AG08395 (cell line): Measurements from ENCODE around the gene MTMR3.
A peak's percentile ranks its signal among the peaks of the same experiment; 100 is the strongest.
"Not testable (repeated sequence)": the region's sequence is repeated elsewhere in the genome, so short reads cannot be mapped to it uniquely, and the experiment has no call there.

ENCODE experiments used
- DNase-seq: peaks from one replicate; pipeline ENCODE4 v3.0.0; 2012; ENCODE audit warnings: mixed read lengths, low spot score

Gene MTMR3

GRCh38 chr22:29967461-29967860 is 84.5 kb downstream of the MTMR3 start:
- no peak for DNase-seq

GRCh38 chr22:29971607-29972006 is 88.6 kb downstream of the MTMR3 start:
- DNase-seq, result no peak

GRCh38 chr22:29972121-29972520 is 89.1 kb downstream of the MTMR3 start:
- no peak for DNase-seq

GRCh38 chr22:29973269-29973668 is 90.3 kb downstream of the MTMR3 start:
- no peak for DNase-seq

- DNase-seq, result not testable (repeated sequence)
Measured at GRCh38 chr22:29973680-29974079, 90.7 kb downstream of the MTMR3 start.

GRCh38 chr22:29975494-29975893 is 92.5 kb downstream of the MTMR3 start:
- DNase-seq, result no peak

GRCh38 chr22:29977107-29977506 is 94.1 kb downstream of the MTMR3 start:
- DNase-seq, result no peak

- DNase-seq, result peak; percentile 35
Measured at GRCh38 chr22:29979777-29980321, 96.9 kb downstream of the MTMR3 start.

- no peak for DNase-seq
Measured at GRCh38 chr22:29983296-29983917, 100.4 kb downstream of the MTMR3 start.

GRCh38 chr22:29985912-29986311 is 102.9 kb downstream of the MTMR3 start:
- DNase-seq, result no peak

GRCh38 chr22:29987137-29987536 is 104.2 kb downstream of the MTMR3 start:
- DNase-seq, result no peak

- no peak for DNase-seq
Measured at GRCh38 chr22:29988719-29989118, 105.7 kb downstream of the MTMR3 start.

- DNase-seq, result no peak
Measured at GRCh38 chr22:29989446-29989845, 106.5 kb downstream of the MTMR3 start.

GRCh38 chr22:29992341-29993275 is 109.6 kb downstream of the MTMR3 start:
- DNase-seq, result no peak

- peak; percentile 66 for DNase-seq
Measured at GRCh38 chr22:29994027-29994715, 111.2 kb downstream of the MTMR3 start.

GRCh38 chr22:29994943-29995342 is 112.0 kb downstream of the MTMR3 start:
- DNase-seq, result no peak

- DNase-seq, result no peak
Measured at GRCh38 chr22:29997107-29997506, 114.1 kb downstream of the MTMR3 start.

- DNase-seq, result no peak
Measured at GRCh38 chr22:29997516-29997915, 114.5 kb downstream of the MTMR3 start.

GRCh38 chr22:29998627-29999384 is 115.8 kb downstream of the MTMR3 start:
- no peak for DNase-seq

- DNase-seq, result no peak
Measured at GRCh38 chr22:30000566-30000965, 117.6 kb downstream of the MTMR3 start.

GRCh38 chr22:30001459-30001858 is 118.5 kb downstream of the MTMR3 start:
- no peak for DNase-seq
